ENCODE data around the gene AP3B1. TPM values are rescaled to one million over a fixed set of nuclear protein-coding genes. Genes with fewer than 3 reads are reported as not detected.
"Not testable (repeated sequence)": the region's sequence is repeated elsewhere in the genome, so short reads cannot be mapped to it uniquely, and the experiment has no call there.

Gene AP3B1
- total RNA-seq, 1 donor from 2014 or later: 53.4 TPM

GRCh38 chr5:78243091-78243490 is 51.4 kb downstream of the AP3B1 start:
- DNase-seq (ENCODE audit: low read depth, low spot score): no peak

GRCh38 chr5:78242001-78242400 is 52.5 kb downstream of the AP3B1 start:
- DNase-seq (ENCODE audit: low read depth, low spot score): no peak

GRCh38 chr5:78237911-78238310 is 56.6 kb downstream of the AP3B1 start:
- DNase-seq (ENCODE audit: low read depth, low spot score): no peak

DNA sequence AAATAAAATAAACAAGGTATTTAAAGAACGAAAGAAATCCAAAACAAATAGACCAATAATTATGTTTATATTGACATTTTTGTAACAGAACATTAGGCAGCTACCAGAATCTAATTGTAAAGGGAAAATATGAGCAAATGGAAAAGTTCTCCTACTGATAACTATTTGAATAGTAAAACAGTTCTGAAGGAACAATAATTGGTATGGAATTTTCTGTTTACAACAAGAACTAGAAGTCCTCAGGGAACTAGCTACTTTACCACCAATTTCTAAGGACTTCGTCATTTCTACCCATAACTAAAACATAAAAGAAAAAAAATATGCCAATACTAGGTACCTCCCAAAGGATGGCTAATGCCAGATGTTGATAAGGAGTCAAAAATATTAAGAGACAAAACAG is 58.5 kb downstream of the AP3B1 start:
- no peak for DNase-seq (ENCODE audit: low read depth, low spot score)

- no peak for DNase-seq (ENCODE audit: low read depth, low spot score)
Observed at GRCh38 chr5:78235289-78235688, 59.2 kb downstream of the AP3B1 start.

GRCh38 chr5:78234804-78235203 is 59.7 kb downstream of the AP3B1 start:
- no peak for DNase-seq (ENCODE audit: low read depth, low spot score)

- no peak for DNase-seq (ENCODE audit: low read depth, low spot score)
Observed at GRCh38 chr5:78232163-78232562, 62.3 kb downstream of the AP3B1 start.

- DNase-seq (ENCODE audit: low read depth, low spot score): no peak
Observed at GRCh38 chr5:78224358-78224757, 70.1 kb downstream of the AP3B1 start.

DNA sequence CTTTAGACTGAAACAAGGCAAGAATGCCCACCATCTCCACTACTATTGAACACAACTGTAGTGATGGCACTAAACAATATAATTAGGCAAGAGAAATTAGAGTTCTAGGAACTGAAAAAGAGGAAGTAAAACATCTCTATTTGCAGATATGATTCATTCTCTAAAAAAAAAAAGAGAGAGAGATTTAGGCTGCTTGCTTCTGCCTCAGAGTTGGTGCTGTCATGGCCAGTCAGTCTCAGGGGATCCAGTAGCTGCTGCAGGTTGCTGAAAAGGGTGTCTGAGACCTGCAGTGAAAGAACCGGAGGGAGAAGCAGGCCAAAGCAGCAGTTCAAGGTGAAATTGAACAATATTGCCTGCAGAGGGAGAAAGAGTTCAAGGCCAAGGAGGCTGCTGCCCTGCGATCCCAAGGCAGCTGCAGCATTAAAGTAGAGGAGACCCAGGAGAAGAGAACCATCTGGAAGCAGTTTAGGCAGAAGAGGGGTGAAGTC is 72.5 kb downstream of the AP3B1 start:
- no peak for DNase-seq (ENCODE audit: low read depth, low spot score)

- no peak for DNase-seq (ENCODE audit: low read depth, low spot score)
Observed at GRCh38 chr5:78221467-78221866, 73.0 kb downstream of the AP3B1 start.

DNA sequence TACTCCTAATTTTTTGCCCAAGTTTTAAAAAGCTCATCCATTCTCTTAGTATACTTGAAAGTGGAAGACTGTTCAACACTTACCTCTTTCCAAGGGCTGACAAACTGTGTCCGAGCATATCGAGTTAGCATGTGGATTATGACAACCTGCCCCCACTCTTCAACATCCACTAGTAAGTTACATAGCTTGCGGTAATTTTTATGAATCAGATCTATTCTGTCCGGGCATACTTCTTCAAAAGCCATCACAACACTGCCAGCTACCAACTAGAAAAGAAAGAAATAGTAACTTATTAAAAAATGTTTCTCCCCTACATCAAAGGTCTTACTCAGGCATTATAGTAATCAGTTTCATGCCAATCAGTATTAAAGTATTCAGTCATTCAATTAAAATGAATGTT is 78.5 kb downstream of the AP3B1 start:
- DNase-seq (ENCODE audit: low read depth, low spot score): no peak

DNA sequence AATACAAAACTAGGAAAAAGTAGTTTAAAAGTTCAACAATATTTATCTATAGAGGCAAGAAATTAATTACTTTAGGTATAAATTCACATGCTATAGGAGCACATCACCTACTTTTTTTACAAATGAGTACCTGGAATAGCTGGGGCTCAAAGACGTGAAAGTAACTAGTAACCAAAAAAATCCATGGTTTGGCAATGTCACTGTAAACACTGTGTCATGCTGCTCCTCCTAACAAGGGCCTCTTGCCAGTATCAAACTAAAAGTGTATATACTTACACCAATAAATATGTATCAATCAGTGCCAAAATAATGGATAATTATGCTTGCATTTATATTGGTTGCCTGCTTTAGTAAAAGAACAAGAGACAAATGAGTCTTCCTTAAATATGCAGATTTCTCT is 78.9 kb downstream of the AP3B1 start:
- no peak for DNase-seq (ENCODE audit: low read depth, low spot score)

- no peak for DNase-seq (ENCODE audit: low read depth, low spot score)
Observed at GRCh38 chr5:78213799-78214198, 80.7 kb downstream of the AP3B1 start.

DNA sequence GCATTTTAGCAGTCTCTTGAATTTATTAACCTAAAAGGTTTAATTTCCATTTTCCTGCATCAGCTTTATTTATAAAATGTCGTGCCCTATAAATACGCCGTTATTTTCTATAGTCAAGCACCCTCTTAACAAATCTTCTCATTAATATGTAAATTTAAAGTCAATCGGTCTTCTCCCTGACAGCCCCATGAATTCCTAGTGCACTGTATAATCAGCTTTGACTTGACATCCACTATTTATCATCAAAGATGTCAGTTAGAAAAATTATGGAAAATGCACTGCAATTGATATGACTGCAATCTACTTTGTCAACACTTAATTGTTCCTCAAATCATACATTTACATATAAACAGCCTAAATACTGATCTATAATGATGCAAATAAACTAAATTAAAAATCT is 83.4 kb downstream of the AP3B1 start:
- no peak for DNase-seq (ENCODE audit: low read depth, low spot score)

- DNase-seq (ENCODE audit: low read depth, low spot score): no peak
Observed at GRCh38 chr5:78204241-78204640, 90.3 kb downstream of the AP3B1 start.

DNA sequence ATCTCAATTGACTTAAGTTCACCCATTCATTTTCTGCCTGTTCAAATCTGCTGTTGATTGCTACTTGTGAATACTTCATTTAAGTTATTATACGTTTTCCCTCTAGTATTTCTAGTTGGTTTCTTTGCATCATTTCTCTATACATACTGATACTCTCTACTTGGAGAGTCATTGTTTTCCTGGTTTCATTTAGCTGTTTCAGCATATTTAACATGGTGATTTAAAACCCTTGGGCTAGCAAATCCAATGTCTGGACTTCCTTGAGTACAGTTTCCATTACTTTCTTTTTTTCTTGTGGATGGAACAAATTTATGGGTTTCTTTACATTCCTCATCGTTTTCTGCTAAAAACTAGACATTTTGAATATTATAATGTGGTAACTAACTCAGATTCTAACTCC is 90.7 kb downstream of the AP3B1 start:
- no peak for DNase-seq (ENCODE audit: low read depth, low spot score)

GRCh38 chr5:78190402-78190801 is 104.1 kb downstream of the AP3B1 start:
- DNase-seq (ENCODE audit: low read depth, low spot score): no peak

- DNase-seq (ENCODE audit: low read depth, low spot score): not testable (repeated sequence)
Observed at GRCh38 chr5:78188681-78189080, 105.8 kb downstream of the AP3B1 start.

DNA sequence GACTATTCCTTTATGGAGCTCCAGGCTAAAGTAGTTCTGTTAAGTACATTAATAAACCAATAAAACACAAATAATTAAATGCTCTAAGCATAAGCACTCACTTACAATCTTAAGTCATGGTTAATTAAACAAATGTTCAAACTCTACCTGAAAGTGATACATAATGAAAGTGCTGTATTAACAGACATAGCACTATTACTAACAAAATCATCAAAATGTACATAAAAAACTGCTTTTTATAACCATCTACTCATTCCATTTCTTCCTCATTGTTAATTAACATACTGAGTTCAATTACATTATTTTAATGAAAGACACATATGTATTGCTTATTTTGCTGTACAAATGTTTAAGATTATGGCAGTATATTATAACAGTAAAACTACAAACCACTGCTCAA is 107.3 kb downstream of the AP3B1 start:
- no peak for DNase-seq (ENCODE audit: low read depth, low spot score)

DNA sequence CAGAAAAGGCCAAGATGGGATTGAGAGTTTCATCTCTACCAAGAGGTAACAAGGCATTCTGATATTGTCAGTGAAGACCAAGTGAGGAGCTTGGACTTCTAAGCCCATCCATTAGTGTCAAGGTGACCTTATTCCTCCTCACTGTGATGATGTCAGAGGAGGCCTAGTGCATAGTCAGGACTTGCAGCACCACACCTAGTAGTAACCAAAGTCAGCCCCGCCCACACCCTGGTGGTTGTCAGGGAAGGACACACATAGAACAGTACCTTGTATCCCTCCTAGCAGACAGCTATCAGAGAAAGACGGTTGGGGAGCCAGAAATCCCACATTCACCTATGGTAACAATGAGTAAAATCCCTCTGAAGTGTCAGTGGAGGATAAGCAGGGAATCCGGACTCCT is 111.7 kb downstream of the AP3B1 start:
- no peak for DNase-seq (ENCODE audit: low read depth, low spot score)

- no peak for DNase-seq (ENCODE audit: low read depth, low spot score)
Observed at GRCh38 chr5:78178356-78178755, 116.1 kb downstream of the AP3B1 start.

GRCh38 chr5:78170335-78170734 is 124.2 kb downstream of the AP3B1 start:
- not testable (repeated sequence) for DNase-seq (ENCODE audit: low read depth, low spot score)

GRCh38 chr5:78162253-78162862 is 132.1 kb downstream of the AP3B1 start:
- DNase-seq (ENCODE audit: low read depth, low spot score): peak; percentile 5

GRCh38 chr5:78157001-78157400 is 137.5 kb downstream of the AP3B1 start:
- no peak for DNase-seq (ENCODE audit: low read depth, low spot score)
